ENCODE results near the gene NOP56.

GRCh38 chr20:2673453-2673852, 21.0 kb downstream of the NOP56 start:
- TF ChIP-seq POLR2AphosphoS5 (IDR thresholded peaks at IDR 0.05; ENCODE audit: low read depth, low read length), result no peak
- TF ChIP-seq POLR2A (IDR thresholded peaks at IDR 0.05; ENCODE audit: low read depth, low read length), result no peak

Measured in GM12891 (cell line).